ENCODE results near the gene OSMR.

OSMR gene

DNA sequence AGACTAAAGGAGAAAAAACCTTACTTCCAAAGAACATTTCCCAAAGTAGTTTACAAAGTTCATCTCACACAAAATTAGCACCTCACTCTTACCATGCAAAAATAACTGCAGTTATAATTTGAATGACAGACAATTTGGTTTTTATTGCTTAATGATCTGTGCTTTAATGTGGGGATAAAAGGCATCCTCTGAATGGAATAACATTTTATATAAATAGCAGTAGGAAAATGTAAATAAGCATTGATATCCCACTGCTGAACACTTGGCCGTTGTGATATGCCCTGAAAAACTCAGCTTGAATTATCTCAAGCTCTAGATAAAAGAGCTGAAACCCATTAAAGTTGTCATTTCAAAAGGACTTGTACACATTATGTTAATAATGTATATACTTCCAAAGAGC lies 93.2 kb downstream of the OSMR start:
- no peak overlapping the region for H2AFZ ChIP-seq (ENCODE audit: low read length, unreplicated experiment)
- peaks cover 6% of the 10 kb centered on the region for H3K4me1 ChIP-seq (ENCODE audit: control insufficient read depth, insufficient read depth, low read length, unreplicated experiment)
- peaks cover 39% of the 10 kb centered on the region for H3K36me3 ChIP-seq (ENCODE audit: insufficient read depth, low read length)

GRCh38 chr5:38940230-38940858 lies 94.5 kb downstream of the OSMR start:
- peaks cover 6% of the 10 kb centered on the region for H3K4me1 ChIP-seq (ENCODE audit: control insufficient read depth, insufficient read depth, low read length, unreplicated experiment)
- peaks cover 43% of the 10 kb centered on the region for H3K36me3 ChIP-seq (ENCODE audit: insufficient read depth, low read length)

More for the DNA sequence above, 93.2 kb downstream of the OSMR start:
- no peaks in the 10 kb centered on the region for H3K27me3 ChIP-seq (ENCODE audit: insufficient read depth, low read length)
- no peaks in the 10 kb centered on the region for H3K79me2 ChIP-seq (ENCODE audit: control insufficient read depth, insufficient read depth, low read length, unreplicated experiment)
- no peak overlapping the region; the same call in 1 of the 2 replicates for H3K27ac ChIP-seq (ENCODE audit: low read depth, low read length)
- H3K4me3 ChIP-seq (ENCODE audit: low read depth, low read length), result no peak overlapping the region

GRCh38 chr5:38941912-38942311 lies 96.1 kb downstream of the OSMR start:
- peaks cover 6% of the 10 kb centered on the region for H3K4me1 ChIP-seq (ENCODE audit: control insufficient read depth, insufficient read depth, low read length, unreplicated experiment)
- H3K79me2 ChIP-seq (ENCODE audit: control insufficient read depth, insufficient read depth, low read length, unreplicated experiment), result no peaks in the 10 kb centered on the region
- no peak overlapping the region for H3K27ac ChIP-seq (ENCODE audit: low read depth, low read length)
- H3K36me3 ChIP-seq (ENCODE audit: insufficient read depth, low read length), result peaks cover 42% of the 10 kb centered on the region
- H3K4me3 ChIP-seq (ENCODE audit: low read depth, low read length), result no peak overlapping the region
- no peaks in the 10 kb centered on the region for H3K27me3 ChIP-seq (ENCODE audit: insufficient read depth, low read length)
- no peak overlapping the region for H2AFZ ChIP-seq (ENCODE audit: low read length, unreplicated experiment)

More at GRCh38 chr5:38940230-38940858, 94.5 kb downstream of the OSMR start:
- Histone ChIP-seq H3K27me3 (ENCODE audit: insufficient read depth, low read length) (no peaks in the 10 kb centered on the region), H3K27ac (ENCODE audit: low read depth, low read length) (no peak overlapping the region), H3K79me2 (ENCODE audit: control insufficient read depth, insufficient read depth, low read length, unreplicated experiment) (no peaks in the 10 kb centered on the region), H3K4me3 (ENCODE audit: low read depth, low read length) (no peak overlapping the region), H2AFZ (ENCODE audit: low read length, unreplicated experiment) (no peak overlapping the region)

GRCh38 chr5:38944282-38944681 lies 98.5 kb downstream of the OSMR start:
- H2AFZ ChIP-seq (ENCODE audit: low read length, unreplicated experiment), result no peak overlapping the region
- no peaks in the 10 kb centered on the region for H3K79me2 ChIP-seq (ENCODE audit: control insufficient read depth, insufficient read depth, low read length, unreplicated experiment)
- no peak overlapping the region for H3K27ac ChIP-seq (ENCODE audit: low read depth, low read length)
- H3K27me3 ChIP-seq (ENCODE audit: insufficient read depth, low read length), result no peaks in the 10 kb centered on the region
- no peaks in the 10 kb centered on the region for H3K4me1 ChIP-seq (ENCODE audit: control insufficient read depth, insufficient read depth, low read length, unreplicated experiment)
- no peak overlapping the region for H3K4me3 ChIP-seq (ENCODE audit: low read depth, low read length)
- peaks cover 46% of the 10 kb centered on the region for H3K36me3 ChIP-seq (ENCODE audit: insufficient read depth, low read length)

DNA sequence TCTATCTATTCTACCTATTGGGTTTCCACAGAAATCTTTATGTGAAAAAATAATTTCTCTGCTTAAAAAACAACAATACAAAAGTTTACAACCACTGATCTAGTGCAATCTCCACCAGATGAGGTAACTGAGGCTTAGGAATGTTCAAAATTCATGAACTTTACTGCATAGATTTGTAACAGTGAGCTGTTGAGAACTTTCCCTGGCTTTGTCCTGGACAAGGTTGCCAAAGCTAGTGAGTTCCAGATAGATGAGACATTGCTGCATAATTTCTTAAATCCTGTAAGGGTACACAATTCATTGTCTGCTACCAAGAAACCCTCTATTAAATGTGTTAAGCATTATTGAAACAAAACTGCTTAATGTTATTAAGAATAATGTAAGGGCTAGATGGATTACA lies 102.7 kb downstream of the OSMR start:
- Histone ChIP-seq H3K4me3 (ENCODE audit: low read depth, low read length) (no peak overlapping the region), H3K4me1 (ENCODE audit: control insufficient read depth, insufficient read depth, low read length, unreplicated experiment) (no peaks in the 10 kb centered on the region), H3K36me3 (ENCODE audit: insufficient read depth, low read length) (peaks cover 54% of the 10 kb centered on the region), H2AFZ (ENCODE audit: low read length, unreplicated experiment) (no peak overlapping the region), H3K27me3 (ENCODE audit: insufficient read depth, low read length) (no peaks in the 10 kb centered on the region), H3K27ac (ENCODE audit: low read depth, low read length) (no peak overlapping the region; the same call in 1 of the 2 replicates), H3K79me2 (ENCODE audit: control insufficient read depth, insufficient read depth, low read length, unreplicated experiment) (no peaks in the 10 kb centered on the region)

GRCh38 chr5:38953426-38954012 lies 107.7 kb downstream of the OSMR start:
- H3K27ac ChIP-seq (ENCODE audit: low read depth, low read length), result no peak overlapping the region
- peaks cover 9% of the 10 kb centered on the region for H3K4me1 ChIP-seq (ENCODE audit: control insufficient read depth, insufficient read depth, low read length, unreplicated experiment)
- no peaks in the 10 kb centered on the region for H3K27me3 ChIP-seq (ENCODE audit: insufficient read depth, low read length)
- no peaks in the 10 kb centered on the region for H3K79me2 ChIP-seq (ENCODE audit: control insufficient read depth, insufficient read depth, low read length, unreplicated experiment)
- H2AFZ ChIP-seq (ENCODE audit: low read length, unreplicated experiment), result no peak overlapping the region
- H3K4me3 ChIP-seq (ENCODE audit: low read depth, low read length), result no peak overlapping the region
- peaks cover 51% of the 10 kb centered on the region for H3K36me3 ChIP-seq (ENCODE audit: insufficient read depth, low read length)

- no peaks in the 10 kb centered on the region for H3K79me2 ChIP-seq (ENCODE audit: control insufficient read depth, insufficient read depth, low read length, unreplicated experiment)
- no peak overlapping the region for H2AFZ ChIP-seq (ENCODE audit: low read length, unreplicated experiment)
- H3K27ac ChIP-seq (ENCODE audit: low read depth, low read length), result no peak overlapping the region
- H3K27me3 ChIP-seq (ENCODE audit: insufficient read depth, low read length), result no peaks in the 10 kb centered on the region
- H3K36me3 ChIP-seq (ENCODE audit: insufficient read depth, low read length), result peaks cover 32% of the 10 kb centered on the region
- no peaks in the 10 kb centered on the region for H3K4me1 ChIP-seq (ENCODE audit: control insufficient read depth, insufficient read depth, low read length, unreplicated experiment)
- H3K4me3 ChIP-seq (ENCODE audit: low read depth, low read length), result no peak overlapping the region
Measured at GRCh38 chr5:38961691-38962090, 115.9 kb downstream of the OSMR start.

DNA sequence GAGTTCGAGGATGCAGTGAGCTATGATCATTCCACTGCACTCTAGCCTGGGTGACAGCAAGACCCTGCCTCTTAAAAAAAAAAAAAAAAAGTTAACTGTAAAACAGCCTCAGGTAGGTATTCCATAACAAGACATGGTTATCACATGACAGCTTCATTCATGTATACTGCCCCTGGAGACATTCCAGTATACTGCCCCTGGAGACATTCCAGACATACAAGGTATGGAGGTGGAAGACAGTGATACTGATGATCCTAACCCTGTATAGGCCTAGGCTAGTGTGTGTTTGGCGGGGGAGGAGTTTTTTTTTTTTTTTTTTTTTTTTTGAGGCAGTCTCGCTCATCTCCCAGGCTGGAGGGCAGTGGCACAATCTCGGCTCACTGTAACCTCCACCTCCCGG lies 122.9 kb downstream of the OSMR start:
- Histone ChIP-seq H3K4me1 (ENCODE audit: control insufficient read depth, insufficient read depth, low read length, unreplicated experiment) (no peaks in the 10 kb centered on the region), H3K36me3 (ENCODE audit: insufficient read depth, low read length) (peaks cover 24% of the 10 kb centered on the region), H3K27ac (ENCODE audit: low read depth, low read length) (no peak overlapping the region), H3K4me3 (ENCODE audit: low read depth, low read length) (no peak overlapping the region), H3K27me3 (ENCODE audit: insufficient read depth, low read length) (no peaks in the 10 kb centered on the region), H3K79me2 (ENCODE audit: control insufficient read depth, insufficient read depth, low read length, unreplicated experiment) (no peaks in the 10 kb centered on the region), H2AFZ (ENCODE audit: low read length, unreplicated experiment) (no peak overlapping the region)

GRCh38 chr5:38978036-38978435 lies 132.2 kb downstream of the OSMR start:
- H3K27ac ChIP-seq (ENCODE audit: low read depth, low read length), result no peak overlapping the region

DNA sequence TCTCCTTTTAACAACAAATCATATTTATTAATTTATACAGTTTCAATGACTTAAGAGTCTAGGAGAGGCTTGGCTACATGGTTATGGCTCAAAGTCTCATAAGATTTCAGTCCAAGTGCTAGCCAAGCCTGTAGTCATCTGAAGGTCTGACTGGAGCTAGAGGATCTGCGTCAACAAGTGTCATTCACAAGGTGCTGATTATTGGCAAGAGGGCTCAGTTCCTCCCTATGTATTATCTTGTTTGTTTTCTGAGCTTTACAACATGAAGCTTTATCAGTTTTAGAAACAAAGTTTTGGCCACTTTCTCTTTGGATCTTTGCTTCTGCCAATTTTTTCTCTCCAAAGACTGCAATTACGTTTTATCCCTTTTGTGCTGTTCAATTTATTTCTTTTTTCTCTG lies 133.7 kb downstream of the OSMR start:
- Histone ChIP-seq H3K27ac (ENCODE audit: low read depth, low read length) (no peak overlapping the region), H3K36me3 (ENCODE audit: insufficient read depth, low read length) (peaks cover 9% of the 10 kb centered on the region; the same call in 1 of the 2 replicates), H3K4me1 (ENCODE audit: control insufficient read depth, insufficient read depth, low read length, unreplicated experiment) (peaks cover 5% of the 10 kb centered on the region), H3K4me3 (ENCODE audit: low read depth, low read length) (no peak overlapping the region), H2AFZ (ENCODE audit: low read length, unreplicated experiment) (no peak overlapping the region), H3K27me3 (ENCODE audit: insufficient read depth, low read length) (no peaks in the 10 kb centered on the region), H3K79me2 (ENCODE audit: control insufficient read depth, insufficient read depth, low read length, unreplicated experiment) (no peaks in the 10 kb centered on the region)

More at GRCh38 chr5:38978036-38978435, 132.2 kb downstream of the OSMR start:
- Histone ChIP-seq H3K27me3 (ENCODE audit: insufficient read depth, low read length) (no peaks in the 10 kb centered on the region), H3K36me3 (ENCODE audit: insufficient read depth, low read length) (peaks cover 10% of the 10 kb centered on the region; the same call in 1 of the 2 replicates), H3K4me3 (ENCODE audit: low read depth, low read length) (no peak overlapping the region), H3K4me1 (ENCODE audit: control insufficient read depth, insufficient read depth, low read length, unreplicated experiment) (peaks cover 9% of the 10 kb centered on the region), H3K79me2 (ENCODE audit: control insufficient read depth, insufficient read depth, low read length, unreplicated experiment) (no peaks in the 10 kb centered on the region), H2AFZ (ENCODE audit: low read length, unreplicated experiment) (no peak overlapping the region)

All from ACC112 (cell line).